ENCODE data around the gene SLC39A12.
A peak's percentile ranks its signal among the peaks of the same experiment; 100 is the strongest.
"Not testable (repeated sequence)": the region's sequence is repeated elsewhere in the genome, so short reads cannot be mapped to it uniquely, and the experiment has no call there.

The SLC39A12 gene

GRCh38 chr10:17951868-17952371 lies at the start of gene SLC39A12:
Gene SLC39A12 (plus strand): TSS chr10:17951918. CDS start chr10:17953277, 1,359 bp downstream.
- DNase-seq (ENCODE audit: low spot score), result peak; percentile 55

- DNase-seq (ENCODE audit: low spot score), result no peak
These were observed 47.2 kb upstream of the SLC39A12 start for GRCh38 chr10:17904564-17904963.

GRCh38 chr10:17905491-17905890 lies 46.2 kb upstream of the SLC39A12 start:
- DNase-seq (ENCODE audit: low spot score), result no peak

- no peak for DNase-seq (ENCODE audit: low spot score)
These were observed 45.7 kb upstream of the SLC39A12 start for GRCh38 chr10:17906002-17906401.

- DNase-seq (ENCODE audit: low spot score), result no peak
These were observed 44.1 kb upstream of the SLC39A12 start for GRCh38 chr10:17907641-17908040.

GRCh38 chr10:17910125-17910789 lies 41.5 kb upstream of the SLC39A12 start:
- peak; percentile 39 for DNase-seq (ENCODE audit: low spot score)

- DNase-seq (ENCODE audit: low spot score), result no peak
These were observed 39.0 kb upstream of the SLC39A12 start for GRCh38 chr10:17912754-17913153.

GRCh38 chr10:17913604-17914003 lies 38.1 kb upstream of the SLC39A12 start:
- DNase-seq (ENCODE audit: low spot score), result no peak

- no peak for DNase-seq (ENCODE audit: low spot score)
These were observed 37.3 kb upstream of the SLC39A12 start for GRCh38 chr10:17914169-17915045.

- DNase-seq (ENCODE audit: low spot score), result no peak
These were observed 36.5 kb upstream of the SLC39A12 start for GRCh38 chr10:17915181-17915580.

- DNase-seq (ENCODE audit: low spot score), result no peak
These were observed 33.4 kb upstream of the SLC39A12 start for GRCh38 chr10:17918187-17918903.

GRCh38 chr10:17921378-17921777 lies 30.3 kb upstream of the SLC39A12 start:
- no peak for DNase-seq (ENCODE audit: low spot score)

GRCh38 chr10:17923728-17924127 lies 28.0 kb upstream of the SLC39A12 start:
- peak; percentile 80 for DNase-seq (ENCODE audit: low spot score)

GRCh38 chr10:17943033-17943745 lies 8.5 kb upstream of the SLC39A12 start:
- no peak for DNase-seq (ENCODE audit: low spot score)

- not testable (repeated sequence) for DNase-seq (ENCODE audit: low spot score)
These were observed 1.4 kb upstream of the SLC39A12 start for GRCh38 chr10:17950269-17950668.

- DNase-seq (ENCODE audit: low spot score), result no peak
These were observed 992 bp upstream of the SLC39A12 start for GRCh38 chr10:17950726-17951125.

GRCh38 chr10:17954372-17954771 lies 2.7 kb downstream of the SLC39A12 start:
- DNase-seq (ENCODE audit: low spot score), result not testable (repeated sequence)

GRCh38 chr10:17954861-17955260 lies 3.1 kb downstream of the SLC39A12 start:
- peak; percentile 12 for DNase-seq (ENCODE audit: low spot score)

- DNase-seq (ENCODE audit: low spot score), result no peak
These were observed 6.3 kb downstream of the SLC39A12 start for GRCh38 chr10:17958049-17958448.

GRCh38 chr10:17959870-17960269 lies 8.2 kb downstream of the SLC39A12 start:
- DNase-seq (ENCODE audit: low spot score), result no peak

GRCh38 chr10:17961551-17962422 lies 10.1 kb downstream of the SLC39A12 start:
- no peak for DNase-seq (ENCODE audit: low spot score)

All from AG08396 (cell line).